Measurements from ENCODE around the gene IGFBPL1.
"Not testable (repeated sequence)": the region's sequence is repeated elsewhere in the genome, so short reads cannot be mapped to it uniquely, and the experiment has no call there.

IGFBPL1 gene

GRCh38 chr9:38423973-38424843 is at the start of gene IGFBPL1:
Gene IGFBPL1, minus strand, starts transcription at chr9:38424454. Its CDS starts 30 bp downstream, at chr9:38424424.
- TF ChIP-seq CTCF (IDR thresholded peaks at IDR 0.05; ENCODE audit: low read depth, low read length, missing control alignments), result no peak
- DNase-seq (ENCODE audit: low read depth), result no peak
- in situ Hi-C loops (cut with HindIII; ENCODE audit: low sequenced_read_pairs), result no loop called here
- peak within 1 kb of the TSS; percentile 28 for H3K4me3 ChIP-seq (ENCODE audit: low read depth, low read length)

GRCh38 chr9:38472583-38473249 is 48.5 kb upstream of the IGFBPL1 start:
- DNase-seq (ENCODE audit: low read depth); in situ Hi-C loops (cut with HindIII; ENCODE audit: low sequenced_read_pairs); H3K4me3 ChIP-seq (ENCODE audit: low read depth, low read length): not testable (repeated sequence)

GRCh38 chr9:38467404-38467803 is 43.1 kb upstream of the IGFBPL1 start:
- no peak overlapping the region for H3K4me3 ChIP-seq (ENCODE audit: low read depth, low read length)
- no peak for TF ChIP-seq CTCF (IDR thresholded peaks at IDR 0.05; ENCODE audit: low read depth, low read length, missing control alignments)
- no peak for DNase-seq (ENCODE audit: low read depth)
- in situ Hi-C loops (cut with HindIII; ENCODE audit: low sequenced_read_pairs), result no loop called here

- no peak for DNase-seq (ENCODE audit: low read depth)
- in situ Hi-C loops (cut with HindIII; ENCODE audit: low sequenced_read_pairs), result no loop called here
- no peak overlapping the region for H3K4me3 ChIP-seq (ENCODE audit: low read depth, low read length)
- no peak for TF ChIP-seq CTCF (IDR thresholded peaks at IDR 0.05; ENCODE audit: low read depth, low read length, missing control alignments)
These were observed 29.6 kb upstream of the IGFBPL1 start for GRCh38 chr9:38453835-38454234.

GRCh38 chr9:38451162-38451561 is 26.9 kb upstream of the IGFBPL1 start:
- no peak for DNase-seq (ENCODE audit: low read depth)
- TF ChIP-seq CTCF (IDR thresholded peaks at IDR 0.05; ENCODE audit: low read depth, low read length, missing control alignments), result no peak
- in situ Hi-C loops (cut with HindIII; ENCODE audit: low sequenced_read_pairs), result no loop called here

GRCh38 chr9:38447703-38448102 is 23.4 kb upstream of the IGFBPL1 start:
- DNase-seq (ENCODE audit: low read depth), result no peak
- in situ Hi-C loops (cut with HindIII; ENCODE audit: low sequenced_read_pairs), result no loop called here
- no peak overlapping the region for H3K4me3 ChIP-seq (ENCODE audit: low read depth, low read length)
- no peak for TF ChIP-seq CTCF (IDR thresholded peaks at IDR 0.05; ENCODE audit: low read depth, low read length, missing control alignments)

More at GRCh38 chr9:38451162-38451561, 26.9 kb upstream of the IGFBPL1 start:
- H3K4me3 ChIP-seq (ENCODE audit: low read depth, low read length), result no peak overlapping the region

Measured in astrocyte of the cerebellum (primary cell).